Mucosa of rectum (tissue), 2 donors: Measurements from ENCODE around the gene LMAN1L.

ENCODE experiments used
- H3K27ac ChIP-seq, 2 donors: one replicate each; pipeline ENCODE4 v1.7.0; 2013; ENCODE audit warnings: inconsistent platforms in 2 of 2, low read depth in 2 of 2, low read length in 2 of 2
- H3K27me3 ChIP-seq, 2 donors: one replicate each; pipeline ENCODE4 v1.7.0; 2013; ENCODE audit warnings: low read length in 2 of 2; ENCODE audit not compliant: control insufficient read depth in 2 of 2, insufficient read depth in 2 of 2
- H3K36me3 ChIP-seq, 2 donors: one replicate each; pipeline ENCODE4 v1.7.0; 2013; ENCODE audit warnings: low read length in 2 of 2; ENCODE audit not compliant: control insufficient read depth in 2 of 2, insufficient read depth in 2 of 2
- H3K4me1 ChIP-seq, 2 donors: one replicate each; pipeline ENCODE4 v1.7.0; 2013; ENCODE audit warnings: low read length in 2 of 2, mild to moderate bottlenecking in 1 of 2; ENCODE audit not compliant: control insufficient read depth in 2 of 2, insufficient read depth in 2 of 2
- H3K4me3 ChIP-seq, 2 donors: one replicate each; pipeline ENCODE4 v1.7.0; 2013; ENCODE audit warnings: low read length in 2 of 2
- H3K9ac ChIP-seq, 2 donors: one replicate each; pipeline ENCODE4 v1.7.0; 2013; ENCODE audit warnings: low read length in 2 of 2, low read depth in 1 of 2, mild to moderate bottlenecking in 1 of 2
- H3K9me3 ChIP-seq, 2 donors: one replicate each; pipeline ENCODE4 v1.7.0; 2013; ENCODE audit warnings: low read length in 2 of 2; ENCODE audit not compliant: control insufficient read depth in 2 of 2
- donor health status: healthy.
- donor health status: Normal muscosa, but diverticular disease.

LMAN1L gene

DNA sequence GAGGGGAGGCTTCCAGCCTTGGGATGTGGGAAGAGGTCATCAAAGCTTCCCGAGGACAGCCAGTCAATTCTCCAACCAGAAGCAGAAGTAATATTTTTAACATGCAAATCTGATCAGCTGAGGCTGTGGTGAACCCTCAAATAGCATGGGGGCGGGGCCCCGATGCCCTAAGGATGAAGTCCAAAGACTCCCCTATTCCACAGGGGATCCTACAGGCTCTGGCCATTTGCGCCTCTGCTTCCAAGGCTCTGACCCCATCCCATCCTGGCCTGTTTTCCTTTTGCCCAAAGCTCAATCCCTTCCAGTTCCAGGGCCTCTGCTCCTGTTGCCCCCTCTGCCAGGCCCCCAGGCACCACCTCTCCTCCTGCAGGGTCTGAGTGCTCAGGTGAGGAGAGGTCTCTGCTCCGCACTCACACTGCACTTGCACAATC is 37.5 kb upstream of the LMAN1L start:
- no peaks in the 10 kb centered on the region for H3K9me3 ChIP-seq
- no peak overlapping the region for H3K9ac ChIP-seq
- no peaks in the 10 kb centered on the region for H3K36me3 ChIP-seq
- no peak overlapping the region for H3K4me3 ChIP-seq
- H3K27me3 ChIP-seq: no peaks in the 10 kb centered on the region
- H3K27ac ChIP-seq: peak overlapping the region in 1 of 2 donors; percentile 38
- H3K4me1 ChIP-seq: peaks cover 44 to 48% of the 10 kb centered on the region in 2 donors

DNA sequence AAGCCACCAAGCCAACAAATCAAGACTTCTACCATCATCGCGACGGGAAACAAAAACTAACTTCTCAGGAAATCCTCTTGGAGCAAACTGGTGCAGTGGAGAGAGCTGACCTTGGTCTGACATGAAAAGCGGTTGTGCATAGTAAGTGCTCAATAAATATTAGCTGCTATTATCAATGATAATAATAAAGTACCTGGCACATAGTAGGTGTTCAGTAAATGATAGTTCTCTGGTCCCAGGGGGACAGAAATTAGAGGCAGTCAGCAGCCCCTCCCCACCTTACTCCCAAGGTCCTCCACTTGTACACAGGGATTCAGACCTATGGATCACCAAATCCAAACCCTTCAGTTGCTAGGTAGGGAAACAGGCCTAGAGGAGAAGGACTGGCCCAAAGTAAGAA is 36.7 kb upstream of the LMAN1L start:
- peaks cover 51 to 56% of the 10 kb centered on the region in 2 donors for H3K4me1 ChIP-seq
- H3K36me3 ChIP-seq: no peaks in the 10 kb centered on the region
- H3K27me3 ChIP-seq: no peaks in the 10 kb centered on the region
- no peaks in the 10 kb centered on the region for H3K9me3 ChIP-seq
- H3K9ac ChIP-seq: no peak overlapping the region
- H3K4me3 ChIP-seq: no peak overlapping the region
- H3K27ac ChIP-seq: no peak overlapping the region

- Histone ChIP-seq H3K27me3 (no peaks in the 10 kb centered on the region), H3K36me3 (no peaks in the 10 kb centered on the region), H3K9me3 (no peaks in the 10 kb centered on the region), H3K4me1 (peaks cover 58 to 64% of the 10 kb centered on the region in 2 donors), H3K27ac (peak overlapping the region; percentile 41 to 87), H3K4me3 (no peak overlapping the region), H3K9ac (peak overlapping the region in 1 of 2 donors; percentile 56)
These were observed 35.5 kb upstream of the LMAN1L start for GRCh38 chr15:74776821-74777768.

DNA sequence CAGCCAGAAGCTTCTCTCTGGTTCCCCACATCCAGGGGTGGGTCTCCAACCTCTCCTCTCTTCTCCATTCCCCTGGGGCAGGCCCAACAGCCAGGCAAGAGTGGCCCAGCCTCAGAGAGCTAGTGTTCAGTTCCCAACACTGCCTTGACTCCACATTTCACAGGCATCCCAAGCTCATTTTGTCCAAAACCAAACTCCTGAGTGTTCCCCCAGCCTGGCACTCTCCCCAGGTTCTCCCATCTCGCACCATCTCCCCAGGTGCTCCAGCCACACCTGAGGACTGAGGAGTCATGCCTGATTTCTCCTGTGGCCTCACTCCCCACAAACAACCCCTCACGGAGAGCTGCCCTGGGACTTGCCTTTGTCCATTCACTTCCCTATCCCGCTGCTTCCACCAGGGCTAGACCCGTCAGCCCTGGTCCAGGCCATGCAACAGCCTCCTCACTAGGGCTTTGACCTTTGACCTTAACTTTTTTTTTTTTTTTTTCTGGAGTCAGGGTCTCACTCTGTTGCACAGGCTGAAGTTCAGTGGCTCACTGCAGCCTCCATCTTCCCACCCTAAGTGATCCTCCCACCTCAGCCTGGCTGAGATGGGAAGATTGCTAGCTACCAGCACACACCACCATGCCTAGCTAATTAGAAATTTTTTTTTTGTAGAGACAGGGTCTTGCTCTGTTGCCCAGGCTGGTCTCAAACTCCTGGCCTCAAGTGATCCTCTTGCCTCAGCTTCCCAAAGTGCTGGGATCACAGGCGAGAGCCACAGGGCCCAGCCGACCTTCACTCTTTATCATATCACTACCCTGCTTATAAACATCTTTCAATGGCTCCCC is 34.7 kb upstream of the LMAN1L start:
- Histone ChIP-seq H3K4me3 (no peak overlapping the region), H3K9ac (peak overlapping the region; percentile 36 to 56), H3K4me1 (peaks cover 60 to 67% of the 10 kb centered on the region in 2 donors), H3K9me3 (no peaks in the 10 kb centered on the region), H3K27ac (peak overlapping the region in 1 of 2 donors; percentile 87), H3K27me3 (no peaks in the 10 kb centered on the region), H3K36me3 (no peaks in the 10 kb centered on the region)

DNA sequence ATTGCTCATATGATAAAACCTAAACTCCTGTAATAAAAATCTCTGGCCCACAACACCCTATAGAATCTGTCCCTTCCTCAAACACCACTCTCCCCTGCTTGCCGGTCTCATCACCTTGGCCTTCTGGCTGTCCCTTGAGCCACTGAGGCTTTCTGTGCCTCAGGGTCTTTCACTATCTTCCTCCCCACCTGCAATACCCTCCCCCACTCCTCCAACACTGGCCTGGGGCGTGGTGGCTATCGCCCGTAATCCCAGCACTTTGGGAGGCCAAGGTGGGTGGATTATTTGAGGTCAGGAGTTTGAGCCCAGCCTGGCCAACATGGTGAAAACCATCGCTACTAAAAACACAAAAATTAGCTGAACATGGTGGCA is 34.0 kb upstream of the LMAN1L start:
- Histone ChIP-seq H3K9ac (peak overlapping the region in 1 of 2 donors; percentile 36), H3K4me1 (peaks cover 62 to 70% of the 10 kb centered on the region in 2 donors), H3K4me3 (no peak overlapping the region), H3K27me3 (no peaks in the 10 kb centered on the region), H3K9me3 (no peaks in the 10 kb centered on the region), H3K36me3 (no peaks in the 10 kb centered on the region), H3K27ac (peak overlapping the region in 1 of 2 donors; percentile 40)

- Histone ChIP-seq H3K36me3 (no peaks in the 10 kb centered on the region), H3K4me1 (peaks cover 62 to 69% of the 10 kb centered on the region in 2 donors), H3K4me3 (no peak overlapping the region), H3K9ac (peak overlapping the region in 1 of 2 donors; percentile 5), H3K27ac (peak overlapping the region; percentile 46 to 86), H3K9me3 (no peaks in the 10 kb centered on the region), H3K27me3 (no peaks in the 10 kb centered on the region)
These were observed 33.4 kb upstream of the LMAN1L start for GRCh38 chr15:74779162-74779648.

DNA sequence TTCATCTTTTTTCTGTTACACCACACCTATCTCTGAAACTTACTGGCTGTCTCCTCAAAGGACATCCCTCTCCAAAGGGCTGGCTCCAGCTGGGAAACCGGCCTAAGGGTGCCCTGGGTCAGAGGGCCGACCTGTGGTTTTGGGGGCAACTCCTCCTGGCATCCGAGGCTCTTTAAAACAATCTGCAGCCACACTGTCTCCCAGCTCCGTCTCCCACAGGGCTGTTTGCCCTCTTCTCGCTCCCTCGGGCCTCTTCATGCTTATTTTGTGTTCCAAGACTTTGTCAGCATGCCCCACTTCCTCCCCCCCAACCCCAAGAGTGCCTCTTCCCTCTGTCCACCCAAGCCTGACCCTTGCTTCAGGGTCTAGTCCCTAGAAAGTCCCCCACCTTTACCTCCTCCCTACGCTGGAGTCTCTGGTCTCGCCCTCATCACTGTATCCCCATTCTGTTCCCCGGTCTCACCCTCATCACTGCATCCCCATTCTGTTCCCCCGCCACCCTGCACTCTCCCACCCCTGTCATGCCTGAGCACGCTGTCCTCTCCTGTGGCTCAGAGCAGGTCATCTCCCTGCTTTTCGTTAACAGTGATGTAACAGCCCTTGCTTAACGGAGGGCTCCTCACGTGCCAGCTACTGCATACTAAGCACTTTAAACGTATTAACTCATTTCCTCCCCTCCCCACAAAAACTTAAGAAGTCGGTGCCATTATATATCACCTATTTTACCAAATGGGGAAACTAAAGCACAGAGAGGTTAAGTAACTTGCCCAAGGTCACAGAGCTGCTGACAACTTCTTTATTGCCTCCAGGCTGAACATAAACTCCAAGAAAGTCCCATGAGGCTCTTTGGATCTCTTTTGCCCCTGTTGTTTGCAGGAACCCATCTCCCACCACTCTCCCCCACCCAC is 31.9 kb upstream of the LMAN1L start:
- Histone ChIP-seq H3K9ac (peak overlapping the region; percentile 54 to 70), H3K9me3 (no peaks in the 10 kb centered on the region), H3K4me1 (peaks cover 57 to 68% of the 10 kb centered on the region in 2 donors), H3K27me3 (no peaks in the 10 kb centered on the region), H3K36me3 (peaks cover 6 to 7% of the 10 kb centered on the region in 2 donors), H3K27ac (peak overlapping the region; percentile 80 to 86), H3K4me3 (peak overlapping the region; percentile 44 to 76)

- Histone ChIP-seq H3K9ac (peak within 1 kb of the TSS; percentile 61 to 90), H3K27ac (peak within 1 kb of the TSS; percentile 80 to 86), H3K4me1 (peaks cover 63 to 74% of the 10 kb centered on the region in 2 donors), H3K27me3 (no peaks in the 10 kb centered on the region), H3K9me3 (no peaks in the 10 kb centered on the region), H3K36me3 (peaks cover 6 to 7% of the 10 kb centered on the region in 2 donors), H3K4me3 (peak within 1 kb of the TSS; percentile 67 to 90)
These were observed 31.0 kb upstream of the LMAN1L start, which contains the start of gene CSK for GRCh38 chr15:74781431-74782258. Gene CSK (plus strand): TSS chr15:74782080. CDS start chr15:74798298, 16,218 bp downstream.
